Keratinocyte (primary cell): ENCODE results near the gene CFAP90. TPM values are rescaled to one million over a fixed set of nuclear protein-coding genes. Genes with fewer than 3 reads are reported as not detected.

Experiments used
- DNase-seq: peaks from one replicate; pipeline ENCODE4 v3.0.0-alpha.2; 2011; ENCODE audit warnings: low read depth, missing footprints, low spot score
- FAIRE-seq: peaks from 2 replicates; lab custom pipeline; 2011; peaks lifted over from hg19 to GRCh38; lab: Jason Lieb, UNC
- H2AFZ ChIP-seq: 2 replicates; pipeline ENCODE4 v1.6.0; 2012; ENCODE audit warnings: low read length, control low read depth, inconsistent platforms; ENCODE audit not compliant: control insufficient read depth
- H3K27ac ChIP-seq: 2 replicates; pipeline ENCODE4 v1.5.1; 2011; ENCODE audit warnings: low read length; ENCODE audit not compliant: control insufficient read depth, insufficient read depth
- H3K27me3 ChIP-seq: 3 replicates; pipeline ENCODE4 v1.6.0; 2011; ENCODE audit warnings: low read length; ENCODE audit not compliant: control insufficient read depth, insufficient read depth; ENCODE audit errors: extremely low read depth
- H3K36me3 ChIP-seq, 2 experiments: 2 replicates in 1 of 2; 3 replicates in 1 of 2; pipeline ENCODE4 v1.5.1; 2011; ENCODE audit warnings: low read length in 2 of 2, mild to moderate bottlenecking in 1 of 2; ENCODE audit not compliant: control insufficient read depth in 2 of 2, insufficient read depth in 2 of 2; ENCODE audit errors: extremely low read depth in 1 of 2
- H3K4me1 ChIP-seq: 3 replicates; pipeline ENCODE4 v1.5.1; 2011; ENCODE audit warnings: low read length; ENCODE audit not compliant: control insufficient read depth, insufficient read depth; ENCODE audit errors: extremely low read depth
- H3K4me2 ChIP-seq: 3 replicates; pipeline ENCODE4 v1.6.0; 2011; ENCODE audit warnings: low read depth, low read length; ENCODE audit not compliant: control insufficient read depth, insufficient read depth; ENCODE audit errors: extremely low read depth
- H3K4me3 ChIP-seq, 3 experiments: fragments of 200-600 bp in 1 of 3; sonication (generic) in 1 of 3; 2 replicates in 2 of 3; 3 replicates in 1 of 3; pipeline ENCODE4 v1.5.1; 2011 to 2016; ENCODE audit warnings: low read length in 3 of 3, mild to moderate bottlenecking in 3 of 3, control low read depth in 2 of 3, inconsistent platforms in 1 of 3, low read depth in 1 of 3, mixed read lengths in 1 of 3, mixed run types in 1 of 3, moderate library complexity in 1 of 3; ENCODE audit not compliant: control insufficient read depth in 2 of 3, insufficient read depth in 2 of 3; ENCODE audit errors: extremely low read depth in 1 of 3
- H3K79me2 ChIP-seq: 2 replicates; pipeline ENCODE4 v1.6.0; 2012; ENCODE audit warnings: low read length; ENCODE audit not compliant: control insufficient read depth, insufficient read depth
- H3K9ac ChIP-seq: 3 replicates; pipeline ENCODE4 v1.6.0; 2011; ENCODE audit warnings: low read length; ENCODE audit not compliant: control insufficient read depth, insufficient read depth; ENCODE audit errors: extremely low read depth
- H3K9me1 ChIP-seq: 3 replicates; pipeline ENCODE4 v1.6.0; 2011; ENCODE audit warnings: low read length; ENCODE audit not compliant: control insufficient read depth, insufficient read depth; ENCODE audit errors: extremely low read depth
- H3K9me3 ChIP-seq: 2 replicates; pipeline ENCODE4 v1.5.1; 2012; ENCODE audit warnings: low read depth, low read length; ENCODE audit not compliant: control insufficient read depth
- H4K20me1 ChIP-seq: 3 replicates; pipeline ENCODE4 v1.6.0; 2011; ENCODE audit warnings: low read length; ENCODE audit not compliant: control insufficient read depth, insufficient read depth; ENCODE audit errors: extremely low read depth
- EZH2 ChIP-seq: IDR thresholded peaks from one replicate; pipeline ENCODE4 v1.6.1; 2012; ENCODE audit warnings: inconsistent platforms, mild to moderate bottlenecking, low read length, moderate library complexity
- dilution Hi-C: fragments of 300-500 bp; cut with MboI; formaldehyde crosslinking; loops from one replicate; pipeline ENCODE4 v1.7.0; 2020; ENCODE audit warnings: low sequenced_read_pairs; ENCODE audit not compliant: extremely low pct_ligation_motif_present
- polyA plus RNA-seq, 5 experiments: library from polyadenylated mRNA; depleted of rRNA in 3 of 5; stranded (reverse) in 3 of 5; stranded (forward) in 1 of 5; unstranded in 1 of 5; fragments of >200 nt; gene quantifications; 1 replicate in 1 of 5; 2 replicates in 3 of 5; 3 replicates in 1 of 5; pipeline versions ENCODE4 v1.2.1 to v1.2.3, GENCODE V29; 2011 to 2012; ENCODE audit warnings: missing spikeins in 2 of 5, low read depth in 1 of 5, low replicate concordance in 1 of 5
- TF ChIP-seq, protein P1 (sequence below), 3 experiments: IDR thresholded peaks in 1 of 3; conservative IDR thresholded peaks in 1 of 3; optimal IDR thresholded peaks in 1 of 3; 2 replicates in 2 of 3; 3 replicates in 1 of 3; pipeline versions ENCODE3 to v1.5.1; 2011; ENCODE audit warnings: low read length in 3 of 3, mild to moderate bottlenecking in 3 of 3, moderate library complexity in 2 of 3, control low read depth in 1 of 3, inconsistent platforms in 1 of 3; ENCODE audit not compliant: insufficient read depth in 2 of 3; ENCODE audit errors: extremely low read depth in 1 of 3

Gene CFAP90
- polyA plus RNA-seq, 1 donor (not counting 4 experiments of a cell fraction or from before 2014, with no cell fraction given): not detected

DNA sequence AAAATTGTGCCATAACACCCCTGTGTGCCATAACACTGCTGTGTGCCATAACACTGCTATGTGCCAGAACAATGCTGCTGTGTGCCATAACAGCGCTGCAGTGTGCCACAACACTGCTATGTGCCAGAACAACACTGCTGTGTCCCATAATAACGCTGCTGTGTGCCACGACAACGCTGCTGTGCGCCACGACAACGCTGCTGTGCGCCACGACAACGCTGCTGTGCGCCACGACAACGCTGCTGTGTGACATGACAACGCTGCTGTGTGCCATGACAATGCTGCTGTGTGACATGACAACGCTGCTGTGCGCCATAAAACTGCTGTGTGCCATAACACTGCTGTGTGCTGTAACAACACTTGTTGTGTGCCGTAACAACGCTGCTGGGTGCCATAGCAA is 25.9 kb downstream of the CFAP90 start:
- Histone ChIP-seq H3K9me1 (no peaks in the 10 kb centered on the region), H4K20me1 (no peaks in the 10 kb centered on the region), H3K27me3 (no peaks in the 10 kb centered on the region), H2AFZ (no peak overlapping the region), H3K4me1 (no peaks in the 10 kb centered on the region), H3K9me3 (no peaks in the 10 kb centered on the region), H3K27ac (no peak overlapping the region), H3K9ac (no peak overlapping the region), H3K4me3 (no peak overlapping the region), H3K36me3 (no peaks in the 10 kb centered on the region), H3K4me2 (no peak overlapping the region), H3K79me2 (no peaks in the 10 kb centered on the region)
- no peak for TF ChIP-seq EZH2
- TF ChIP-seq, protein P1, sequence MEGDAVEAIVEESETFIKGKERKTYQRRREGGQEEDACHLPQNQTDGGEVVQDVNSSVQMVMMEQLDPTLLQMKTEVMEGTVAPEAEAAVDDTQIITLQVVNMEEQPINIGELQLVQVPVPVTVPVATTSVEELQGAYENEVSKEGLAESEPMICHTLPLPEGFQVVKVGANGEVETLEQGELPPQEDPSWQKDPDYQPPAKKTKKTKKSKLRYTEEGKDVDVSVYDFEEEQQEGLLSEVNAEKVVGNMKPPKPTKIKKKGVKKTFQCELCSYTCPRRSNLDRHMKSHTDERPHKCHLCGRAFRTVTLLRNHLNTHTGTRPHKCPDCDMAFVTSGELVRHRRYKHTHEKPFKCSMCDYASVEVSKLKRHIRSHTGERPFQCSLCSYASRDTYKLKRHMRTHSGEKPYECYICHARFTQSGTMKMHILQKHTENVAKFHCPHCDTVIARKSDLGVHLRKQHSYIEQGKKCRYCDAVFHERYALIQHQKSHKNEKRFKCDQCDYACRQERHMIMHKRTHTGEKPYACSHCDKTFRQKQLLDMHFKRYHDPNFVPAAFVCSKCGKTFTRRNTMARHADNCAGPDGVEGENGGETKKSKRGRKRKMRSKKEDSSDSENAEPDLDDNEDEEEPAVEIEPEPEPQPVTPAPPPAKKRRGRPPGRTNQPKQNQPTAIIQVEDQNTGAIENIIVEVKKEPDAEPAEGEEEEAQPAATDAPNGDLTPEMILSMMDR (optimal IDR thresholded peaks at IDR 0.05 in 1 of 3, IDR thresholded peaks at IDR 0.05 in 1 of 3, conservative IDR thresholded peaks at IDR 0.05 in 1 of 3; ENCODE audit: extremely low read depth in 1 of 3, insufficient read depth in 2 of 3, low read length in 3 of 3): no peak
- dilution Hi-C loops: no loop called here
- no peak for DNase-seq
- no peak for FAIRE-seq

DNA sequence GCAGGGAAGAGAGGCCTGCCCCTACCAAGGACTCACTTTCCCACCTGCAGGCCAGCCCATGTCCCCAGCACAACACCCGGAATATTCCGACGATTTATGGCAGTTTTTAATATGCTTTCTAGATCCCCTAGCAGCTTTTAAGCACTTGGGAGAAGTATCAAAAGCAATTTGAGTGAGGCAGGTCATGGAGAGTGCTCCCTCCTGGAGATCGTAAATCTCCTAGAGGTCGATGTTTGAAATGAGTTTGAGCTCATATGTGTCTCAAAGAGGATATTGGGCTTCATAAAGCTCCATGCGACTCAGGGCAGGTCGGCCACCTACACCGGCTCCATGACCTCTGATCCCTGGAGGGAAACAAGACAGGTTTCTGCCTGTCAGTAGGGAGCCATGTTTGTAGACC is 27.3 kb downstream of the CFAP90 start:
- H3K4me3 ChIP-seq: no peak overlapping the region
- no peaks in the 10 kb centered on the region for H3K4me1 ChIP-seq
- H3K79me2 ChIP-seq: no peaks in the 10 kb centered on the region
- no peak overlapping the region for H2AFZ ChIP-seq
- no peaks in the 10 kb centered on the region for H4K20me1 ChIP-seq
- H3K9me1 ChIP-seq: no peaks in the 10 kb centered on the region
- H3K27me3 ChIP-seq: no peaks in the 10 kb centered on the region
- dilution Hi-C loops: no loop called here
- no peak overlapping the region for H3K4me2 ChIP-seq
- TF ChIP-seq, protein P1 (optimal IDR thresholded peaks at IDR 0.05 in 1 of 3, IDR thresholded peaks at IDR 0.05 in 1 of 3, conservative IDR thresholded peaks at IDR 0.05 in 1 of 3; ENCODE audit: extremely low read depth in 1 of 3, insufficient read depth in 2 of 3, low read length in 3 of 3): no peak
- no peak for TF ChIP-seq EZH2
- no peak overlapping the region for H3K27ac ChIP-seq
- no peak overlapping the region for H3K9ac ChIP-seq
- no peaks in the 10 kb centered on the region for H3K9me3 ChIP-seq
- H3K36me3 ChIP-seq: no peaks in the 10 kb centered on the region
- no peak for FAIRE-seq
- DNase-seq: no peak
